BLaER1 (cell line): ENCODE measurements around the gene USP24.

Experiments used
- H3K27ac ChIP-seq: shearing (Covaris generic); formaldehyde crosslinking; 2 replicates; pipeline ENCODE4 v1.8.1; 2022
- H3K27me3 ChIP-seq: shearing (Covaris generic); formaldehyde crosslinking; 2 replicates; pipeline ENCODE4 v1.8.1; 2022
- H3K36me3 ChIP-seq: shearing (Covaris generic); formaldehyde crosslinking; 2 replicates; pipeline ENCODE4 v1.8.1; 2022
- H3K4me1 ChIP-seq: shearing (Covaris generic); formaldehyde crosslinking; 2 replicates; pipeline ENCODE4 v1.8.1; 2022
- H3K4me2 ChIP-seq: shearing (Covaris generic); formaldehyde crosslinking; 2 replicates; pipeline ENCODE4 v1.8.1; 2022
- H3K4me3 ChIP-seq: shearing (Covaris generic); formaldehyde crosslinking; 2 replicates; pipeline ENCODE4 v1.8.1; 2022
- H3K9ac ChIP-seq: shearing (Covaris generic); formaldehyde crosslinking; 2 replicates; pipeline ENCODE4 v1.8.1; 2022
- H3K9me3 ChIP-seq: shearing (Covaris generic); formaldehyde crosslinking; 2 replicates; pipeline ENCODE4 v1.8.1; 2022
- H4K20me1 ChIP-seq: shearing (Covaris generic); formaldehyde crosslinking; 2 replicates; pipeline ENCODE4 v1.8.1; 2022
- Cebpa-rat ChIP-seq: shearing (Covaris generic); IDR thresholded peaks from 2 replicates; pipeline ENCODE4 v1.8.1; 2022

The USP24 gene

GRCh38 chr1:55170426-55170825 is 44.7 kb downstream of the USP24 start:
- Histone ChIP-seq H3K36me3 (peaks cover 75% of the 10 kb centered on the region), H3K4me1 (no peaks in the 10 kb centered on the region), H3K4me3 (no peak overlapping the region), H4K20me1 (peaks cover 26% of the 10 kb centered on the region; the same call in 1 of the 2 replicates), H3K9me3 (no peaks in the 10 kb centered on the region), H3K27me3 (no peaks in the 10 kb centered on the region), H3K9ac (no peak overlapping the region), H3K4me2 (no peak overlapping the region), H3K27ac (no peak overlapping the region)
- no peak for TF ChIP-seq Cebpa-rat

DNA sequence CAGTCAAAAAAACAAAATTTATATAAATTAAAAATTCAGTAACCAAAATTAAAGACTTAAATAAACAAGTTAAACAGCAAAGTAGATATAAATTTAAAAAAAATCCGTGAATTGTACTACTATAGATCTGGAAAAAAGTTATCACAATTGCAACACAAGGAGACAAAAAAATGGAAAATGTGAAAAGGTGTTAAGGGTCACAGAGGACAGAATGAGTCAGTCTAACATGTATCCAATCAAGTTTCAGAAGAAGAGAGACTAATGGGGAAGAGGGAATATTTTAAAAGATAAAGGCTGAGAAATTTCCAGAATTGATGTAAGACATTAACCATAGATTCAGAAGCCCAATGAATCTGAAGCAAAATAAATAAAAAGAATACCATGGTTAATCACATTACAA is 46.0 kb downstream of the USP24 start:
- Histone ChIP-seq H3K4me3 (no peak overlapping the region), H3K9ac (no peak overlapping the region), H3K4me2 (no peak overlapping the region), H3K27me3 (no peaks in the 10 kb centered on the region), H3K27ac (no peak overlapping the region), H3K9me3 (no peaks in the 10 kb centered on the region), H3K36me3 (peaks cover 82% of the 10 kb centered on the region), H4K20me1 (peaks cover 19% of the 10 kb centered on the region; the same call in 1 of the 2 replicates), H3K4me1 (no peaks in the 10 kb centered on the region)
- no peak for TF ChIP-seq Cebpa-rat

DNA sequence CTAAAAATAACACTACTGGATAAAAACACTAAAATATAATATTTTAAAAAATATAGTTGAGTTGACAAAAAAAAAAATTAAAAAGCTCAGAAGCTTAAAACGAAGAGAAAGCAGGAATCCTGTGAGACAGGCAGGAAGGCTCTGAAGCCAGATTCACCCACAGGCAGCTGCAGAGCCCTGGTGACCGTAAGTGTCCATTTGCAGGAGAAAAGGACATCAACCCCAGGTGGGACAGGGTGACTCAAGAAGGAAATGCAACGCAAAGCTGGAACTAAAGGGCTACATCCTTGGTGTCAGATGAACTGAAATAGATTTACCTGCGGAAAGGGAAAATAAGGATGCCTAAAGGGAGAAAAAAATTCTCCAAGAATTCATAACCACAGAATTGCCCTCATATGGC is 46.8 kb downstream of the USP24 start:
- no peak for TF ChIP-seq Cebpa-rat
- Histone ChIP-seq H3K36me3 (peaks cover 84% of the 10 kb centered on the region), H3K4me1 (no peaks in the 10 kb centered on the region), H3K4me2 (no peak overlapping the region), H3K27ac (no peak overlapping the region), H3K9ac (no peak overlapping the region), H4K20me1 (peaks cover 11% of the 10 kb centered on the region; the same call in 1 of the 2 replicates), H3K9me3 (no peaks in the 10 kb centered on the region), H3K4me3 (no peak overlapping the region), H3K27me3 (no peaks in the 10 kb centered on the region)

- H3K9ac ChIP-seq: no peak overlapping the region
- peaks cover 10% of the 10 kb centered on the region; the same call in 1 of the 2 replicates for H4K20me1 ChIP-seq
- H3K27me3 ChIP-seq: no peaks in the 10 kb centered on the region
- H3K9me3 ChIP-seq: no peaks in the 10 kb centered on the region
- H3K27ac ChIP-seq: no peak overlapping the region
- no peak overlapping the region for H3K4me2 ChIP-seq
- no peak overlapping the region for H3K4me3 ChIP-seq
- no peaks in the 10 kb centered on the region for H3K4me1 ChIP-seq
- no peak for TF ChIP-seq Cebpa-rat
- H3K36me3 ChIP-seq: peaks cover 84% of the 10 kb centered on the region
These were observed 47.8 kb downstream of the USP24 start for GRCh38 chr1:55167224-55167871.

GRCh38 chr1:55164906-55165305 is 50.3 kb downstream of the USP24 start:
- Histone ChIP-seq H4K20me1 (peaks cover 4% of the 10 kb centered on the region; the same call in 1 of the 2 replicates), H3K27ac (no peak overlapping the region), H3K9ac (no peak overlapping the region), H3K4me3 (no peak overlapping the region), H3K27me3 (no peaks in the 10 kb centered on the region), H3K9me3 (no peaks in the 10 kb centered on the region), H3K36me3 (peaks cover 81% of the 10 kb centered on the region), H3K4me2 (no peak overlapping the region), H3K4me1 (no peaks in the 10 kb centered on the region)
- no peak for TF ChIP-seq Cebpa-rat

DNA sequence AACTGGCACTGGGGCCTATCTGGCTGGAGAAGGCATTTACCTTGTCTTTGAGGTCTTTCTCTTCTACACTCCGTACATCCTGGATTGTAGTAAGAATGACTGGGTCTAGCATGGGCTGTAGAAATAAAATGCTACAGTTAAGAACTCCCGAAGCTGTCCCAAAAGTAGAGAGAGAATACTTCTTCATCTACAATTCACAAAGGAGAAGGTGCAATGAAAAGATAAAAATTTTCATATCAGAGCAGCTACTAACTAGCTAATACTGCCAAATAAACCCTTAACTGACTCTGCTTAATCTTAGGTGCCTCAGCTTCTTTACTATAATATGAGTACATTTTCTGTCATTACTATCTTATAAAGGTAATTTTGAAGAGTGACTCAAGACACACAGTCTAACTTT is 55.6 kb downstream of the USP24 start:
- no peaks in the 10 kb centered on the region for H4K20me1 ChIP-seq
- H3K4me3 ChIP-seq: no peak overlapping the region
- H3K27ac ChIP-seq: no peak overlapping the region
- peaks cover 80% of the 10 kb centered on the region for H3K36me3 ChIP-seq
- H3K4me1 ChIP-seq: no peaks in the 10 kb centered on the region
- H3K4me2 ChIP-seq: no peak overlapping the region
- TF ChIP-seq Cebpa-rat: no peak
- no peak overlapping the region for H3K9ac ChIP-seq
- H3K9me3 ChIP-seq: no peaks in the 10 kb centered on the region
- no peaks in the 10 kb centered on the region for H3K27me3 ChIP-seq

DNA sequence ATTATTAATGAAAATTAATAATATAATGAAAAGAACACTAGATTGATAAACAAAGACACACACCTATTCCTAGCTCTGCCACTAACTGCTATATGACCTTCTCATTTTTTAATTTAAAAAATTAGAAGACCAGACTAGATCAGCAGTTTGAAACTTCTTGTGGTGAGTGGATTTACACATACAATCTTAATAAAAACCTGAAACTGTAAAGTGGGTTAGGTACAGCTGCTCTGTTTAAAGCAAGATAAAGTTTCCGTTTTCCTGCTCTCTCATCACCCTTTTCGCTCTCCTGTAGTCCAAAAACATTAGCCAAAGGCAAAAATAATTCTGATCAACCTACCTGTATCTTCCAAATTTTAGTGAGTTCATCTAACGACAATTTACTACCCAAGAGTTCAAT is 58.6 kb downstream of the USP24 start:
- Histone ChIP-seq H3K4me1 (peaks cover 7% of the 10 kb centered on the region), H3K36me3 (peaks cover 91% of the 10 kb centered on the region), H3K4me3 (no peak overlapping the region), H3K4me2 (no peak overlapping the region), H3K27me3 (no peaks in the 10 kb centered on the region), H4K20me1 (no peaks in the 10 kb centered on the region), H3K9ac (no peak overlapping the region), H3K27ac (no peak overlapping the region), H3K9me3 (no peaks in the 10 kb centered on the region)
- TF ChIP-seq Cebpa-rat: no peak

DNA sequence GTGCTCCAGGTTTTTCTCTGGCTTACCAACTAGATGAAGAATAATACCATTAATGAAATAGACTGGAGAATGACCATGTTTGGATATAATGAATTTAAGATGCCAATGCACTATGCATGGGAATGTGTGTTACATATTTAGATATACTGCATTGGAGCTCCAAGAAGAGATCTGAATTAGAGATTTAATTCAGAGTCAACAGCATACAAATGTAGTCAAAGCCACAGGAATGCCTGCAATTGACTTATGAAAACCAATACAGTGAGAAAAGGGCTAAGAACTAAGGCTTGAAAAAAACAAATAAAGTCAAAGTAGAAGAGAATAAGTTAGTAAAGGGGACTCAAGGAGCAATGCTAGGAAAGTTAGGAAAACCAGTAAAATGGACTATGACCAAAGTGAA is 59.1 kb downstream of the USP24 start:
- Histone ChIP-seq H3K9me3 (no peaks in the 10 kb centered on the region), H3K4me2 (no peak overlapping the region), H3K4me3 (no peak overlapping the region), H3K27me3 (no peaks in the 10 kb centered on the region), H4K20me1 (no peaks in the 10 kb centered on the region), H3K36me3 (peaks cover 91% of the 10 kb centered on the region), H3K9ac (no peak overlapping the region), H3K4me1 (peaks cover 13% of the 10 kb centered on the region), H3K27ac (no peak overlapping the region)
- TF ChIP-seq Cebpa-rat: no peak

DNA sequence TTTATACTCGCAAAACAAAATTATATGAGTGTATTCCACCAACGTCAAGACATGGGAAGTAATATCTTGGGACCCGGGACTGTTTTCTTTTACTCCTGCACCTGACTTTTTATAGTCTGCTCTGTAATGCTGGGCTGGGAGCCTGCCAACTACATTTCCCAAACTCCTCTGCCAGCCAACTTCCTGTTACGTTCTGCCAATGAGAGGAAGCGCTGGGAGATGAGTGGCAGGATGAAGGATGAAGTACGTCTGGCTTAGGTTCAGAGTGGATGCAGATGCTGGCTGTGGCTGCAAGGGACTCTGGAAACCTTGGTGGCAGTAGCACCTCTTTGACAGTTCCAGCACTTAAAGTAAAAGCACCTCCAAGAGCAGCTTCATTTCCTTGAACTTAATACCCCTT is 59.6 kb downstream of the USP24 start:
- H3K4me3 ChIP-seq: no peak overlapping the region

GRCh38 chr1:55154616-55155015 is 60.5 kb downstream of the USP24 start:
- no peak for TF ChIP-seq Cebpa-rat

More for the DNA sequence above, 59.6 kb downstream of the USP24 start:
- TF ChIP-seq Cebpa-rat: no peak
- H3K4me2 ChIP-seq: no peak overlapping the region
- H3K9ac ChIP-seq: no peak overlapping the region
- H3K27me3 ChIP-seq: no peaks in the 10 kb centered on the region
- no peak overlapping the region for H3K27ac ChIP-seq
- no peaks in the 10 kb centered on the region for H3K9me3 ChIP-seq
- no peaks in the 10 kb centered on the region for H4K20me1 ChIP-seq
- peaks cover 89% of the 10 kb centered on the region for H3K36me3 ChIP-seq
- H3K4me1 ChIP-seq: peaks cover 14% of the 10 kb centered on the region

DNA sequence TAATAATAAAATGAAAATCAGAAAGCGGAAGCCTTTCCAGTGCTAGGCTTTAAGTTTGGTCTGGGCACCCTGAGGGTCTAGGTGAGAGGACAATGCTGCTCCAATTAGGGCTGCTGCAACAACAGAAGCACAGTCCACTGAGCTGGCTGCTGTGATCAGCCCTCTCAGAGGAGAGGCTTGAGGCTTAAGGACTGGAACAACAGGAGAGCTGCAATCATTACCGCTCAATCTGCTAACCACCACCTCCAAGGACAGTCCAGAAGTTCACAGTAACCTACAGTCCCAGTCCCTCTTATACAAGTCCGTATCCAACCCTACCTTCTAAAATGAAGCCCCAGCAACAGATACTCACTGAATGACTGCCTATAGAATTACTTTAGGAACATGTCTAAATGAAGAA is 62.1 kb downstream of the USP24 start:
- H3K27ac ChIP-seq: no peak overlapping the region
- no peaks in the 10 kb centered on the region for H3K27me3 ChIP-seq
- H4K20me1 ChIP-seq: no peaks in the 10 kb centered on the region
- no peak overlapping the region for H3K4me2 ChIP-seq
- peaks cover 14% of the 10 kb centered on the region for H3K4me1 ChIP-seq
- H3K9me3 ChIP-seq: no peaks in the 10 kb centered on the region
- H3K9ac ChIP-seq: no peak overlapping the region
- peaks cover 80% of the 10 kb centered on the region for H3K36me3 ChIP-seq
- no peak for TF ChIP-seq Cebpa-rat
- H3K4me3 ChIP-seq: no peak overlapping the region

More at GRCh38 chr1:55154616-55155015, 60.5 kb downstream of the USP24 start:
- no peak overlapping the region for H3K4me2 ChIP-seq
- H3K4me1 ChIP-seq: peaks cover 14% of the 10 kb centered on the region
- no peaks in the 10 kb centered on the region for H4K20me1 ChIP-seq
- peaks cover 87% of the 10 kb centered on the region for H3K36me3 ChIP-seq
- no peak overlapping the region for H3K4me3 ChIP-seq
- H3K9ac ChIP-seq: no peak overlapping the region
- no peak overlapping the region for H3K27ac ChIP-seq
- no peaks in the 10 kb centered on the region for H3K9me3 ChIP-seq
- no peaks in the 10 kb centered on the region for H3K27me3 ChIP-seq
